Erythroblast (primary cell): ENCODE results near the gene GLUL.
A peak's percentile ranks its signal among the peaks of the same experiment; 100 is the strongest.

Experiments used
- DNase-seq, 2 experiments: peaks; one replicate each; lab custom pipeline; 2025; lab: John Stamatoyannopoulos, UW
- GATA1 ChIP-seq: IDR thresholded peaks from 2 replicates; pipeline ENCODE4 v1.6.1; 2011; ENCODE audit warnings: low read depth, mild to moderate bottlenecking, control low read depth, low read length, moderate library complexity
- POLR2A ChIP-seq: IDR thresholded peaks from 2 replicates; pipeline ENCODE4 v1.6.1; 2011; ENCODE audit warnings: mild to moderate bottlenecking, low read length

The GLUL gene

GRCh38 chr1:182391362-182392049 is at the start of gene GLUL:
TSS of gene GLUL (minus strand) at chr1:182391790. CDS start at chr1:182388737, 3,053 bp downstream.
- no peak for TF ChIP-seq GATA1
- TF ChIP-seq POLR2A = peak; percentile 100
- peak; percentile 93 to 95 for DNase-seq

- no peak for TF ChIP-seq POLR2A
- no peak for TF ChIP-seq GATA1
- DNase-seq = no peak
Observed at GRCh38 chr1:182438326-182438725, 46.7 kb upstream of the GLUL start.

- no peak for DNase-seq
- TF ChIP-seq POLR2A = no peak
- no peak for TF ChIP-seq GATA1
Observed at GRCh38 chr1:182433580-182433979, 42.0 kb upstream of the GLUL start.

GRCh38 chr1:182431278-182431677 is 39.7 kb upstream of the GLUL start:
- TF ChIP-seq POLR2A (no peak), GATA1 (no peak)

GRCh38 chr1:182430263-182431068 is 38.9 kb upstream of the GLUL start:
- DNase-seq = peak in 1 of 2 experiments; percentile 11
- no peak for TF ChIP-seq GATA1
- TF ChIP-seq POLR2A = no peak

More at GRCh38 chr1:182431278-182431677, 39.7 kb upstream of the GLUL start:
- DNase-seq = no peak

GRCh38 chr1:182428043-182428442 is 36.5 kb upstream of the GLUL start:
- no peak for DNase-seq
- TF ChIP-seq GATA1 = no peak
- no peak for TF ChIP-seq POLR2A

GRCh38 chr1:182426442-182427430 is 35.1 kb upstream of the GLUL start:
- TF ChIP-seq POLR2A = no peak
- no peak for TF ChIP-seq GATA1
- DNase-seq = no peak

GRCh38 chr1:182415789-182416188 is 24.2 kb upstream of the GLUL start:
- DNase-seq = no peak
- TF ChIP-seq POLR2A (no peak), GATA1 (no peak)

GRCh38 chr1:182413969-182414368 is 22.4 kb upstream of the GLUL start:
- no peak for TF ChIP-seq POLR2A
- TF ChIP-seq GATA1 = no peak
- no peak for DNase-seq

- no peak for DNase-seq
- no peak for TF ChIP-seq GATA1
- TF ChIP-seq POLR2A = no peak
Observed at GRCh38 chr1:182413486-182413885, 21.9 kb upstream of the GLUL start.

- TF ChIP-seq POLR2A (no peak), GATA1 (no peak)
- no peak for DNase-seq
Observed at GRCh38 chr1:182410620-182411273, 19.2 kb upstream of the GLUL start.

GRCh38 chr1:182410138-182410537 is 18.5 kb upstream of the GLUL start:
- no peak for TF ChIP-seq GATA1
- no peak for TF ChIP-seq POLR2A
- DNase-seq = no peak
